Measurements from ENCODE around the gene OR1D5. TPM values are rescaled to one million over a fixed set of nuclear protein-coding genes. Genes with fewer than 3 reads are reported as not detected.

The OR1D5 gene
- total and polyA plus RNA-seq, 2 experiments from 2014 or later: not detected

- Histone ChIP-seq H3K27ac (no peak overlapping the region), H2AFZ (no peak overlapping the region), H3K4me3 (no peak overlapping the region), H4K20me1 (ENCODE audit: insufficient read depth, poor library complexity, severe bottlenecking) (no peaks in the 10 kb centered on the region), H3K79me2 (no peaks in the 10 kb centered on the region), H3K36me3 (replicated peaks; ENCODE audit: insufficient read depth, low read depth) (no peaks in the 10 kb centered on the region), H3K4me1 (ENCODE audit: insufficient read depth) (no peaks in the 10 kb centered on the region), H3K9me3 (ENCODE audit: low read depth) (no peaks in the 10 kb centered on the region), H3K4me2 (no peak overlapping the region), H3K27me3 (no peaks in the 10 kb centered on the region), H3K9me2 (replicated peaks; ENCODE audit: insufficient read depth) (no peaks in the 10 kb centered on the region)
- no peak for DNase-seq (ENCODE audit: low spot score)
- WGBS (ENCODE audit: low lambda C conversion rate, missing lambda C conversion rate): 87% methylated on average over 9 of the region's 9 CpGs
- TF ChIP-seq EZH2phosphoT487 (IDR thresholded peaks at IDR 0.05; ENCODE audit: low read depth, severe bottlenecking, unreplicated experiment): no peak
- TF ChIP-seq, protein P1, sequence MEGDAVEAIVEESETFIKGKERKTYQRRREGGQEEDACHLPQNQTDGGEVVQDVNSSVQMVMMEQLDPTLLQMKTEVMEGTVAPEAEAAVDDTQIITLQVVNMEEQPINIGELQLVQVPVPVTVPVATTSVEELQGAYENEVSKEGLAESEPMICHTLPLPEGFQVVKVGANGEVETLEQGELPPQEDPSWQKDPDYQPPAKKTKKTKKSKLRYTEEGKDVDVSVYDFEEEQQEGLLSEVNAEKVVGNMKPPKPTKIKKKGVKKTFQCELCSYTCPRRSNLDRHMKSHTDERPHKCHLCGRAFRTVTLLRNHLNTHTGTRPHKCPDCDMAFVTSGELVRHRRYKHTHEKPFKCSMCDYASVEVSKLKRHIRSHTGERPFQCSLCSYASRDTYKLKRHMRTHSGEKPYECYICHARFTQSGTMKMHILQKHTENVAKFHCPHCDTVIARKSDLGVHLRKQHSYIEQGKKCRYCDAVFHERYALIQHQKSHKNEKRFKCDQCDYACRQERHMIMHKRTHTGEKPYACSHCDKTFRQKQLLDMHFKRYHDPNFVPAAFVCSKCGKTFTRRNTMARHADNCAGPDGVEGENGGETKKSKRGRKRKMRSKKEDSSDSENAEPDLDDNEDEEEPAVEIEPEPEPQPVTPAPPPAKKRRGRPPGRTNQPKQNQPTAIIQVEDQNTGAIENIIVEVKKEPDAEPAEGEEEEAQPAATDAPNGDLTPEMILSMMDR (IDR thresholded peaks at IDR 0.05; ENCODE audit: poor library complexity): no peak
These were observed 26.1 kb downstream of the OR1D5 start for GRCh38 chr17:3037259-3037658.

GRCh38 chr17:3036800-3037199 is 26.6 kb downstream of the OR1D5 start:
- Histone ChIP-seq H3K4me2 (no peak overlapping the region), H3K27me3 (no peaks in the 10 kb centered on the region), H3K4me1 (ENCODE audit: insufficient read depth) (no peaks in the 10 kb centered on the region), H2AFZ (no peak overlapping the region), H3K27ac (no peak overlapping the region), H4K20me1 (ENCODE audit: insufficient read depth, poor library complexity, severe bottlenecking) (no peaks in the 10 kb centered on the region), H3K36me3 (replicated peaks; ENCODE audit: insufficient read depth, low read depth) (no peaks in the 10 kb centered on the region), H3K9me3 (ENCODE audit: low read depth) (no peaks in the 10 kb centered on the region), H3K4me3 (no peak overlapping the region), H3K79me2 (no peaks in the 10 kb centered on the region), H3K9me2 (replicated peaks; ENCODE audit: insufficient read depth) (no peaks in the 10 kb centered on the region)
- no peak for DNase-seq (ENCODE audit: low spot score)
- WGBS (ENCODE audit: low lambda C conversion rate, missing lambda C conversion rate): 91% methylated on average over 6 of the region's 6 CpGs
- TF ChIP-seq EZH2phosphoT487 (IDR thresholded peaks at IDR 0.05; ENCODE audit: low read depth, severe bottlenecking, unreplicated experiment) (no peak), EZH2 (IDR thresholded peaks at IDR 0.05; ENCODE audit: borderline replicate concordance) (no peak)
- TF ChIP-seq, protein P1 (IDR thresholded peaks at IDR 0.05; ENCODE audit: poor library complexity): no peak

- Histone ChIP-seq H3K36me3 (replicated peaks; ENCODE audit: insufficient read depth, low read depth) (no peaks in the 10 kb centered on the region), H2AFZ (no peak overlapping the region), H4K20me1 (ENCODE audit: insufficient read depth, poor library complexity, severe bottlenecking) (no peaks in the 10 kb centered on the region), H3K4me3 (no peak overlapping the region), H3K27me3 (no peaks in the 10 kb centered on the region), H3K9me3 (ENCODE audit: low read depth) (no peaks in the 10 kb centered on the region), H3K4me2 (no peak overlapping the region), H3K4me1 (ENCODE audit: insufficient read depth) (no peaks in the 10 kb centered on the region), H3K9me2 (replicated peaks; ENCODE audit: insufficient read depth) (no peaks in the 10 kb centered on the region), H3K27ac (no peak overlapping the region), H3K79me2 (no peaks in the 10 kb centered on the region)
- WGBS (ENCODE audit: low lambda C conversion rate, missing lambda C conversion rate): 92% methylated on average over 7 of the region's 7 CpGs
- TF ChIP-seq, protein P1 (IDR thresholded peaks at IDR 0.05; ENCODE audit: poor library complexity): no peak
- no peak for TF ChIP-seq EZH2 (IDR thresholded peaks at IDR 0.05; ENCODE audit: borderline replicate concordance)
- no peak for TF ChIP-seq EZH2phosphoT487 (IDR thresholded peaks at IDR 0.05; ENCODE audit: low read depth, severe bottlenecking, unreplicated experiment)
- no peak for DNase-seq (ENCODE audit: low spot score)
These were observed 27.5 kb downstream of the OR1D5 start for GRCh38 chr17:3035968-3036280.
